DOHH2 (cell line): ENCODE data around the gene MRPS34.

ENCODE experiments used
- H3F3A ChIP-seq: fragments of 200-600 bp; sonication (generic), shearing (Covaris generic); 2 replicates; pipeline ENCODE4 v1.6.0; 2016; ENCODE audit warnings: antibody characterized with exemption, mild to moderate bottlenecking; ENCODE audit not compliant: control insufficient read depth, insufficient read depth
- H3K27ac ChIP-seq: fragments of 200-600 bp; sonication (generic); 2 replicates; pipeline ENCODE4 v1.5.1; 2014; ENCODE audit warnings: low read depth, mild to moderate bottlenecking, low read length, moderate library complexity
- H3K27me3 ChIP-seq: fragments of 200-600 bp; sonication (generic); 2 replicates; pipeline ENCODE4 v1.6.1; 2014; ENCODE audit warnings: mild to moderate bottlenecking, low read length, mixed read lengths; ENCODE audit not compliant: control insufficient read depth
- H3K36me3 ChIP-seq: fragments of 200-600 bp; sonication (generic); 2 replicates; pipeline ENCODE4 v1.6.1; 2014; ENCODE audit warnings: mild to moderate bottlenecking, low read length, moderate library complexity, mixed read lengths; ENCODE audit not compliant: control insufficient read depth
- H3K4me1 ChIP-seq: fragments of 200-600 bp; sonication (generic); 2 replicates; pipeline ENCODE4 v1.6.1; 2014; ENCODE audit warnings: mild to moderate bottlenecking, low read length, mixed read lengths; ENCODE audit not compliant: control insufficient read depth
- H3K4me2 ChIP-seq: fragments of 200-600 bp; sonication (generic); 2 replicates; pipeline ENCODE4 v1.6.0; 2014; ENCODE audit warnings: mild to moderate bottlenecking, low read length, moderate library complexity
- H3K4me3 ChIP-seq: fragments of 200-600 bp; sonication (generic); 2 replicates; pipeline ENCODE4 v1.5.1; 2014; ENCODE audit warnings: mild to moderate bottlenecking, low read length, mixed read lengths
- H3K79me2 ChIP-seq: fragments of 200-600 bp; sonication (generic); 2 replicates; pipeline ENCODE4 v1.6.1; 2014; ENCODE audit warnings: mild to moderate bottlenecking, low read length, mixed read lengths; ENCODE audit not compliant: control insufficient read depth
- H3K9me2 ChIP-seq: fragments of 200-600 bp; sonication (generic); replicated peaks from 2 replicates; pipeline ENCODE4 v1.6.1; 2014; ENCODE audit warnings: mild to moderate bottlenecking, low read length, mixed read lengths; ENCODE audit not compliant: control insufficient read depth
- H3K9me3 ChIP-seq: fragments of 200-600 bp; sonication (generic); 2 replicates; pipeline ENCODE4 v1.6.1; 2014; ENCODE audit warnings: antibody characterized with exemption, low read length, mixed read lengths; ENCODE audit not compliant: control insufficient read depth, insufficient read depth
- H4K20me1 ChIP-seq: fragments of 200-600 bp; sonication (generic); 2 replicates; pipeline ENCODE4 v1.6.0; 2014; ENCODE audit warnings: low read depth, mild to moderate bottlenecking, antibody characterized with exemption, low read length, moderate library complexity; ENCODE audit not compliant: control insufficient read depth, insufficient read depth
- EZH2phosphoT487 ChIP-seq: fragments of 200-600 bp; sonication (generic); IDR thresholded peaks from 2 replicates; pipeline ENCODE4 v1.6.1; 2017; ENCODE audit warnings: borderline replicate concordance, mild to moderate bottlenecking, antibody characterized with exemption, low read length, moderate library complexity, mixed read lengths
- TF ChIP-seq, protein P1 (sequence below): fragments of 200-600 bp; sonication (generic); IDR thresholded peaks from one replicate; pipeline ENCODE4 v1.5.1; 2014; ENCODE audit warnings: antibody characterized with exemption, mild to moderate bottlenecking, low read depth, low read length; ENCODE audit not compliant: poor library complexity, severe bottlenecking

Gene MRPS34

DNA sequence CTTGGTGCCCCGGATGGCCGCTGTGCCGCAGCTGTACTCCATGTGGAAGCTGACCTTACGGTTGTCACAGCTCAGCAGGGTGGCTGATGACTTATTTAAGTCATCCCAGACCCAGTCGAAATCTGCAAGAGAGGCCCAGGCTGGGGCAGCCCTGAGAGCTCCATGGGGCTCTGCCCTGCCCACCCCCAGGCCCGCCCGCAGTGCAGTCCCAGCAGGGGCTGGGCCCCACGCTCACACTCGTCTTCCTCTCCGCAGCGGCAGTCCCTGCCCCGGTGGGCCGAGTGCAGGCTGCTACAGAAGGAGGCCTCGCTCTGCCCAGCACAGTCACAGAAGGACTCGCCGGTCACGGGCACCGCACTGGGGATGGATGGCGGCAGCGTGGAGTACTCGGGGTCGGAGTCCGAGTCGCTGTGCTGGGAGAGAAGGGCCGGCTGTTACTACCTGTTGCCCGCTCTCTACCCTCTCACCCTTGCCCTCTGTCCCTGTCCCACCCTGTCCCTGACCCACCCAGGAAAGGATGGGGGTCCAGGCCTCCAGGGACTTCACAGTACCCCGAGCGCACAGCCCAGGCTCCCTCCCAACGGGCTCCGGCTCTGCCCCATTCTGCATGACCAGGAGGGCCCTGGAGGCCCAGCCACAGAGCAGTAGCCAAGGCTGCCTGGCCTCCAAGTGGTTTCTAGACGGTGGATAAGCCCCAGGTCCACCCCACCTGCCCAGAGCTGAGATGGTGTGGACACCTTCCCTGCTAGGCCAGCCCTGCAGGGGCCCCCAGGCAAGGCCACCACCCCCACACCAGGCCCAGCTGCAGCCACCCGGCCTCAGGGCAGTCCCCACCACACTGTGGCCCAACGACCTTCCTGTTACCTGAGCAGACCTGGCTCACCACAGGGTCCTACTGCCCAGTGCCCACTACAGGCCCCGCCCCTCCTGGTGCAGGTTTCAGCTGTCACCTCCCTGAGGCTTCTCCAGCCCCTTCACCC, 5.6 kb upstream of the MRPS34 start:
- H3K79me2 ChIP-seq: peaks cover 39% of the 10 kb centered on the region
- H3K4me3 ChIP-seq: no peak overlapping the region
- no peaks in the 10 kb centered on the region for H3F3A ChIP-seq
- H3K9me2 ChIP-seq: no peaks in the 10 kb centered on the region
- peaks cover 41% of the 10 kb centered on the region for H3K36me3 ChIP-seq
- H3K27ac ChIP-seq: no peak overlapping the region
- no peaks in the 10 kb centered on the region for H3K27me3 ChIP-seq
- no peaks in the 10 kb centered on the region for H4K20me1 ChIP-seq
- no peak overlapping the region for H3K4me2 ChIP-seq
- H3K9me3 ChIP-seq: no peaks in the 10 kb centered on the region
- no peak for TF ChIP-seq EZH2phosphoT487
- TF ChIP-seq, protein P1, sequence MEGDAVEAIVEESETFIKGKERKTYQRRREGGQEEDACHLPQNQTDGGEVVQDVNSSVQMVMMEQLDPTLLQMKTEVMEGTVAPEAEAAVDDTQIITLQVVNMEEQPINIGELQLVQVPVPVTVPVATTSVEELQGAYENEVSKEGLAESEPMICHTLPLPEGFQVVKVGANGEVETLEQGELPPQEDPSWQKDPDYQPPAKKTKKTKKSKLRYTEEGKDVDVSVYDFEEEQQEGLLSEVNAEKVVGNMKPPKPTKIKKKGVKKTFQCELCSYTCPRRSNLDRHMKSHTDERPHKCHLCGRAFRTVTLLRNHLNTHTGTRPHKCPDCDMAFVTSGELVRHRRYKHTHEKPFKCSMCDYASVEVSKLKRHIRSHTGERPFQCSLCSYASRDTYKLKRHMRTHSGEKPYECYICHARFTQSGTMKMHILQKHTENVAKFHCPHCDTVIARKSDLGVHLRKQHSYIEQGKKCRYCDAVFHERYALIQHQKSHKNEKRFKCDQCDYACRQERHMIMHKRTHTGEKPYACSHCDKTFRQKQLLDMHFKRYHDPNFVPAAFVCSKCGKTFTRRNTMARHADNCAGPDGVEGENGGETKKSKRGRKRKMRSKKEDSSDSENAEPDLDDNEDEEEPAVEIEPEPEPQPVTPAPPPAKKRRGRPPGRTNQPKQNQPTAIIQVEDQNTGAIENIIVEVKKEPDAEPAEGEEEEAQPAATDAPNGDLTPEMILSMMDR: no peak
- peaks cover 21% of the 10 kb centered on the region for H3K4me1 ChIP-seq

DNA sequence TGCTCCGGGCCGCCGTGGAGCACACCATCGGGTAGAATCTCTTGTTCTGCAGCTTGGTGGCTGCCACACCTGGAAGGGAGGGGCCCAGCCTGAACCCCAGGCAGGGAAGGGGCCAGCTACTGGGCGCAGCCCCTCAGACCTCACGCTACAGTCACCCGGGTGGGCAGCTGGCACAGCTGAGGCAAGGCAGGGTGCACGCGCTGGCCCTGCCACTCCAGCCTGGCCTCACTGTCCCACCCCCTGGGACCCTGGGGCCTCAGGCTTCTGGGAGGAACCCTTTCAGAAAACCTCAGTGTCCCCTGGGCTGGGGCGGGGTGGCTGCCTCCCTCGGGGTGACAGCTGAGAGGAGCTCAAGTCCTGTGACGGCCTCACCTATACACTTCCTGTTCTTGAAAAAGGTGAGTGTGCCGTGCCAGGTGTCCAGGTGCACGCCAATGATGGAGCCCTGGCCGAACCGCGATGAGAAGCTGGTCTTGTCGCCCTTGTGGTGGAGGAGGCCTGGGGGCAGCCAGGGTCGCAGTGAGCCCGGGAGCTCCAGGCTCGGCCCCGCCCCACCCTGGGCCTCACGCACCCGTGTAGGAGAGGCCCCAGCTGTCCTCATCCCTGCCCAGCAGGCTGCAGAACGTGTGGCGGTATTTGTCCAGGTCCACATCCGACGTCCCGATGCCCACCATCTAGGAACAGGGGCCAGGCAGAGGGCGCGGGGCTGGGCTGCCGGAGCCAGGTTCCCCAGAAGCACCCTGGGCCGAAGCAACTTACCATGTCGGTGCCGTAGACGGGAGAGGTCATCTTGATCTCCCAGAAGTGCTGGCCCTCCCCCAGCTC, 4.7 kb upstream of the MRPS34 start:
- Histone ChIP-seq H3K27ac (no peak overlapping the region), H3K9me3 (no peaks in the 10 kb centered on the region), H3K4me3 (no peak overlapping the region), H3K4me2 (no peak overlapping the region), H4K20me1 (no peaks in the 10 kb centered on the region), H3K36me3 (peaks cover 44% of the 10 kb centered on the region), H3F3A (no peaks in the 10 kb centered on the region; the same call in 1 of the 2 replicates), H3K79me2 (peaks cover 42% of the 10 kb centered on the region), H3K27me3 (no peaks in the 10 kb centered on the region), H3K9me2 (no peaks in the 10 kb centered on the region), H3K4me1 (peaks cover 21% of the 10 kb centered on the region)
- no peak for TF ChIP-seq EZH2phosphoT487

DNA sequence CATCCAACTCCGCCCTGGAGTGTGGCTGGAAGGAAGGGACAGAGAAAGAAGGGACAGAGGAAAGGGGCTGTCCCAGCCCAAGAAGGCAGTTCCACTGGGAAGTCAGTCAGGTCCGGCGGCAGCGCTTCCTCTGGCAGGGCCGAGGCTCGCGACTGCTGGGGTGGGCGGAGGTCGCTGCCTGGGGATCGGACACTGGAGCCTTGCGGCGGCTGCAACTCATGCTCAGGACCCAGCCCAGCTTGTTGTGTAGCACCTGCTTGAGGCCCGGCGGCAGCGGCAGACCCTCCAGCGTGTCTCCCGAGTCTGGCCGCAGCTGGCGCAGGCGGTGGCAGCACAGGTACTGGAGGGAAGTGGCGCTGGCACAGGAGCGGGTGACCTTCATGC, 4.0 kb upstream of the MRPS34 start:
- H4K20me1 ChIP-seq: no peaks in the 10 kb centered on the region
- H3K4me2 ChIP-seq: no peak overlapping the region
- no peaks in the 10 kb centered on the region for H3K27me3 ChIP-seq
- peaks cover 6% of the 10 kb centered on the region; the same call in 1 of the 2 replicates for H3F3A ChIP-seq
- H3K79me2 ChIP-seq: peaks cover 46% of the 10 kb centered on the region
- TF ChIP-seq, protein P1: no peak
- no peak for TF ChIP-seq EZH2phosphoT487
- H3K4me1 ChIP-seq: peaks cover 21% of the 10 kb centered on the region
- no peaks in the 10 kb centered on the region for H3K9me2 ChIP-seq
- H3K36me3 ChIP-seq: peaks cover 50% of the 10 kb centered on the region
- no peak overlapping the region for H3K27ac ChIP-seq
- H3K4me3 ChIP-seq: no peak overlapping the region
- no peaks in the 10 kb centered on the region for H3K9me3 ChIP-seq

DNA sequence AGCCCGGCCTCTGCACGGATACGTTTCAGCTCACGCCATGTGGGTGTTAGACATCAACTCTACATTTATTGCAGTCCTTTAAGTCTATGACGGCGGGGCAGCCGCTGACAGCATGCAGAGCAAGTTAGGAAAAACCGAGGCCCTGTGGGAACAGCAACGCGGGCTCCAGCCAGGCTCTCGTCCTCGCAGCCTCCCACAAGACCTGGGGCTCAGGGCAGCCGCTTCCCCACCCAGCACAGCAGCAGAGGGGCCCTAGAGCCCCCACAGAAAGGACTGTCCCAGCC, 3.7 kb upstream of the MRPS34 start:
- Histone ChIP-seq H3K79me2 (peaks cover 47% of the 10 kb centered on the region), H3F3A (peaks cover 8% of the 10 kb centered on the region; the same call in 1 of the 2 replicates), H3K4me2 (no peak overlapping the region), H3K4me1 (peaks cover 20% of the 10 kb centered on the region), H3K9me3 (no peaks in the 10 kb centered on the region), H3K27ac (no peak overlapping the region), H3K4me3 (no peak overlapping the region), H3K36me3 (peaks cover 54% of the 10 kb centered on the region), H3K27me3 (no peaks in the 10 kb centered on the region), H3K9me2 (no peaks in the 10 kb centered on the region), H4K20me1 (no peaks in the 10 kb centered on the region)
- TF ChIP-seq EZH2phosphoT487: no peak
- TF ChIP-seq, protein P1: no peak
